Bronchial epithelial cell (primary cell): Measurements from ENCODE around the gene PARP14. TPM values are rescaled to one million over a fixed set of nuclear protein-coding genes. Genes with fewer than 3 reads are reported as not detected.

Experiments
- DNase-seq: peaks from one replicate; pipeline ENCODE4 v3.0.0-alpha.2; 2010; ENCODE audit warnings: low read depth
- FAIRE-seq: peaks from 2 replicates; lab custom pipeline; 2011; peaks lifted over from hg19 to GRCh38; lab: Jason Lieb, UNC
- H3K27me3 ChIP-seq: 2 replicates; pipeline ENCODE4 v1.5.1; 2011; ENCODE audit warnings: low read length; ENCODE audit not compliant: control insufficient read depth, insufficient read depth
- H3K36me3 ChIP-seq: 2 replicates; pipeline ENCODE4 v1.5.1; 2011; ENCODE audit warnings: low read length; ENCODE audit not compliant: control insufficient read depth, insufficient read depth
- H3K4me3 ChIP-seq: 2 replicates; pipeline ENCODE4 v1.5.1; 2011; ENCODE audit warnings: mild to moderate bottlenecking, low read depth, low read length, control low read depth
- total RNA-seq: library from RNA; depleted of rRNA; stranded (reverse); fragments of >200 nt; gene quantifications from 2 replicates; pipeline ENCODE4 v1.2.1, GENCODE V29; 2014
- TF ChIP-seq, protein P1 (sequence below): IDR thresholded peaks from 2 replicates; pipeline ENCODE4 v1.5.1; 2011; ENCODE audit warnings: mild to moderate bottlenecking, moderate library complexity, low read length, control low read depth, inconsistent platforms; ENCODE audit not compliant: insufficient read depth, severe bottlenecking

Gene PARP14
- total RNA-seq, 1 donor from 2014 or later: 13.2 TPM

DNA sequence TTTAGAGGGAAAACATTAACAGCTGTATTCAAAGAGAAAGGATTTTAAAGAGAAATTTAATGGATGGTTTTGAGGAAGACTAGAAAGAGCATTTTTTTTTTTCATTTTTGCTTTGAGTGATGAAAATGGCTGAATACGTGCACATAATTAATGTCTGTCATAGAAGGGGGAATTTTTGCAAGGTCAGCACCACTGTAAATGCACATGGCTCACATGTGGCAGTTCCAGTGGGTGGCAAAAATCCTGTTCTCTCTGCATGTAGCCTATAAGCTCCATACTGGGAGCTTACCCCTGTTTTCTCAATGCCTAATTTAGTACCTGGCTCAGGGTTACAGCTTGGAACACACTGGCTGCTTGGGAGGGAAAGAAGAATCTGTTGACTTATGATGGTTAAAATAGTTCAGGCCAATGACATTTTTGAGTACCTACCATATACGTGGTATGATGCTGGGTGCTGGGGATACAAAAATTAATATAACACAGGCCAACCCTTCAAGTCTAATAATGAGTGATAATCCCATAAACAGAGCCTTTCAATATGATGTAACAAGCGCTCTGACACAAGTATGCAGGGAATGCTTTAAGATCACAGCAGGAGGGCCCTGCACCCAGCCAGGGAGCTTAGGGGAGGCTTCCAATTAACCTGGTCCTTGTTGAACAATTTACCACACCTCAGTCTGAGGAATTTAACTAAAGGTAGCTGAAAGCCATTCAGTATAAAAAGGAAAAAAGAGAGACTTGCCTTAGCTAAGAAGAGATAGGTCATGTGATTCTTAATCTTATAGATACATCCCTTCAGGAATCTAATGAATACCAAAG, 80.0 kb downstream of the PARP14 start:
- Histone ChIP-seq H3K4me3 (no peak overlapping the region), H3K36me3 (no peaks in the 10 kb centered on the region), H3K27me3 (no peaks in the 10 kb centered on the region)
- FAIRE-seq (no peak), DNase-seq (no peak)
- TF ChIP-seq, protein P1, sequence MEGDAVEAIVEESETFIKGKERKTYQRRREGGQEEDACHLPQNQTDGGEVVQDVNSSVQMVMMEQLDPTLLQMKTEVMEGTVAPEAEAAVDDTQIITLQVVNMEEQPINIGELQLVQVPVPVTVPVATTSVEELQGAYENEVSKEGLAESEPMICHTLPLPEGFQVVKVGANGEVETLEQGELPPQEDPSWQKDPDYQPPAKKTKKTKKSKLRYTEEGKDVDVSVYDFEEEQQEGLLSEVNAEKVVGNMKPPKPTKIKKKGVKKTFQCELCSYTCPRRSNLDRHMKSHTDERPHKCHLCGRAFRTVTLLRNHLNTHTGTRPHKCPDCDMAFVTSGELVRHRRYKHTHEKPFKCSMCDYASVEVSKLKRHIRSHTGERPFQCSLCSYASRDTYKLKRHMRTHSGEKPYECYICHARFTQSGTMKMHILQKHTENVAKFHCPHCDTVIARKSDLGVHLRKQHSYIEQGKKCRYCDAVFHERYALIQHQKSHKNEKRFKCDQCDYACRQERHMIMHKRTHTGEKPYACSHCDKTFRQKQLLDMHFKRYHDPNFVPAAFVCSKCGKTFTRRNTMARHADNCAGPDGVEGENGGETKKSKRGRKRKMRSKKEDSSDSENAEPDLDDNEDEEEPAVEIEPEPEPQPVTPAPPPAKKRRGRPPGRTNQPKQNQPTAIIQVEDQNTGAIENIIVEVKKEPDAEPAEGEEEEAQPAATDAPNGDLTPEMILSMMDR: no peak

DNA sequence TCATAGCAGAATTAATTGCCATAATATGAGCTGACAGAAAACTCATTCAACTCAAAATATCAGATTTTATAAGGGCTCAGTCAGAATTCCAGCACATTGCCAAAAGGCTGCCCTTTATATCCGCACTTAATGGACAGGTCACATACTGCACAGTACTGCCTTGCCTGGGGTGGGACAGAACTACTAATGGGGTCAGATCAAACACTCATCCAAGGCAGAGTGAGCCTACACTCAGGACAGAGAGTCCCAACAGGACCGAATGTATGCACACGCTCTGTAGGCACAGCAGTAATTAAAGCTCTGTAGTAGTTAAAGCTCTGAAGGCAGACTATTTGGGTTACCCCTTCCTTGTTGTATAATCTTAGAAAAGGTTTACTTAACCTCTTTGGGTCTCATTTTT, 85.8 kb downstream of the PARP14 start:
- no peak for FAIRE-seq
- H3K4me3 ChIP-seq: no peak overlapping the region
- H3K36me3 ChIP-seq: no peaks in the 10 kb centered on the region
- H3K27me3 ChIP-seq: no peaks in the 10 kb centered on the region
- no peak for DNase-seq
- TF ChIP-seq, protein P1: no peak

DNA sequence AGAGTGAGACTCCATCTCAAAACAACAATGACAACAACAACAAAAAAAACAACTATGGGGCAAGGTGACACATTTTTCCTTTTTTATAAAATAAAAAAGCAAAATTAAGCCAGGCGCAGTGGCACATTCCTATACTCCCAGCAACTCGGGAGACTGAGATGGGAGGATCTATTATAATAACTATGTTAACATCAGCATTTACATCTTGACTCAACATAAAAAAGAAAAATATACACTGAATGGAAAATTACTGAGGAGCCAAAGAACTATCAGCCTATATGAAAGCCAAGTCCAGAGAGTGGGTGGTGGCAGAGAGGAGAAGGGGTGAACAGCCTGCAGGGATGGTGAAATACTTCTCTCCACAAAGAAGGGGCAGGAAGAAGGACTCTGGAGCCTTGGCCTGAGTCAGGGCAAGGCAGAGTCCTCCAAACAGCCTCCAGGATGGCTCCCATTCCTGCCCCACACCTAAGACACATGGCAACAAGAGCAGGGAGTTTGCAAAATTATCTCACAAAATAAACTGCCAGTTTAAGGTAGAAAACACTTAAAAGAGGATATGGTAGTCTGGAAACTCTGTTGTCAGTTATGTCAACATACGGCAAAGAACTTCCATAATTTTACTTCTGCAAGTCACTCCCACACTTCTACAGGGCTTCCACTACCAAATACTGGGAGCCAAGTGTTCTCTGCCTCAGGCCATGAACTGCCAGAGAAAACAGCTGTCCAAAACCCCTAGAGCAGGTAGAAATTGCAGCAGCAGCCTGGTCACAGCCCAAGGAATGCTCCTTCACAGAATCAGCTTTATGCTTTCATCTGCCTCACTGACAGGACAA, 87.1 kb downstream of the PARP14 start:
- no peak overlapping the region for H3K4me3 ChIP-seq
- no peaks in the 10 kb centered on the region for H3K36me3 ChIP-seq
- H3K27me3 ChIP-seq: no peaks in the 10 kb centered on the region
- TF ChIP-seq, protein P1: no peak
- FAIRE-seq: peak; percentile 18
- no peak for DNase-seq

DNA sequence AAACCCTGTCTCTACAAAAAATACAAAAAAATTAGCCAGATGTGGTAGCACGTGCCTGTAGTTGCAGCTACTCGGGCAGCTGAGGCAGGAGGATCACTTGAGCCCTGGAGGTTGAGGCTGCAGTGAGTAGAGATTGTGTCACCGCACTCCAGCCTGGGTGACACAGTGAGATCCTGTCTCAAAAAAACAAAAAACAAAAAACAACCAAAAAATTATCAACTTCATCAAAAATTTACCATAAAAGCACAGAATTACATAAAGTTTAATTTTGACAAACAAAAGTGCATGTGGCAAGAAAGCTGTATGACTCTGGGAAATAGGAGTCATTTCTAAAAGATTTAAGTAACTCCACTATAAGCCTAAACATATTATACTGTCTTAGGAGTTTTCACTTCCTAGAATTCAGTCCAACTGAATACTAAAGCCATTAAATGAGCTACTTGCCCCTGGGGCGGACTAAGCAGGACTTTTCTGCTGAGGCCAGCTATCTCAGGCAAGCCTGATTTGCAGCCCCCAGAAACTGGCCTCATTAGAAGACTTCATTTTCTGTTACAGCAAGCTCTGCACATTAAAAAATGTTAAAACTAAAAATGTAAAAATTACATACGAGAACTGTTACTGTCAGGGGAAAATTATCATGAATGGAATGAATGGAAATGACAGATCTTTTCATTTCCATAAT, 90.0 kb downstream of the PARP14 start:
- H3K36me3 ChIP-seq: no peaks in the 10 kb centered on the region
- H3K4me3 ChIP-seq: no peak overlapping the region
- no peaks in the 10 kb centered on the region for H3K27me3 ChIP-seq
- no peak for FAIRE-seq
- DNase-seq: no peak
- TF ChIP-seq, protein P1: no peak

DNA sequence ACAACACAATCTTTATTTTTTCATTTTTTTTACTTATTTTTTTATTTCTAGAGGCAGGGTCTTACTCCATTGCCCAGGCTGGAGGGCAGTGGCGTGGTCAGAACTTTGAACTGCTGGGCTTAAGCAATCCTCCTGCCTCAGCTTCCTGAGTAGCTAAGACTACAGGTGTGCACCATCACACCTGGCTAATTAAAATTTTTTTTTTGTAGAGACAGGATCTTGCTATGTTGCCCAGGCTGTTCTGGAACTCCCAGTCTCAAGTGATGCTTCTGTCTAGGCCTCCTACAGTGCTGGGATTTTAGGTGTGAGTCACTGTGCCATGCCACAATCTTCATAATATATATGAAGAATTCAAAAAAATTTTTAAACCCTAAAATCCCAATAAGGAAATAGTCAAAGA, 92.2 kb downstream of the PARP14 start:
- no peaks in the 10 kb centered on the region for H3K27me3 ChIP-seq
- no peak overlapping the region for H3K4me3 ChIP-seq
- FAIRE-seq (no peak), DNase-seq (no peak)
- H3K36me3 ChIP-seq: no peaks in the 10 kb centered on the region
- TF ChIP-seq, protein P1: no peak
